DOHH2 (cell line): ENCODE data around the gene QPCTL.

Experiments used
- H3F3A ChIP-seq: fragments of 200-600 bp; sonication (generic), shearing (Covaris generic); 2 replicates; pipeline ENCODE4 v1.6.0; 2016; ENCODE audit warnings: antibody characterized with exemption, mild to moderate bottlenecking; ENCODE audit not compliant: control insufficient read depth, insufficient read depth
- H3K27ac ChIP-seq: fragments of 200-600 bp; sonication (generic); 2 replicates; pipeline ENCODE4 v1.5.1; 2014; ENCODE audit warnings: low read depth, mild to moderate bottlenecking, low read length, moderate library complexity
- H3K27me3 ChIP-seq: fragments of 200-600 bp; sonication (generic); 2 replicates; pipeline ENCODE4 v1.6.1; 2014; ENCODE audit warnings: mild to moderate bottlenecking, low read length, mixed read lengths; ENCODE audit not compliant: control insufficient read depth
- H3K36me3 ChIP-seq: fragments of 200-600 bp; sonication (generic); 2 replicates; pipeline ENCODE4 v1.6.1; 2014; ENCODE audit warnings: mild to moderate bottlenecking, low read length, moderate library complexity, mixed read lengths; ENCODE audit not compliant: control insufficient read depth
- H3K4me1 ChIP-seq: fragments of 200-600 bp; sonication (generic); 2 replicates; pipeline ENCODE4 v1.6.1; 2014; ENCODE audit warnings: mild to moderate bottlenecking, low read length, mixed read lengths; ENCODE audit not compliant: control insufficient read depth
- H3K4me2 ChIP-seq: fragments of 200-600 bp; sonication (generic); 2 replicates; pipeline ENCODE4 v1.6.0; 2014; ENCODE audit warnings: mild to moderate bottlenecking, low read length, moderate library complexity
- H3K4me3 ChIP-seq: fragments of 200-600 bp; sonication (generic); 2 replicates; pipeline ENCODE4 v1.5.1; 2014; ENCODE audit warnings: mild to moderate bottlenecking, low read length, mixed read lengths
- H3K79me2 ChIP-seq: fragments of 200-600 bp; sonication (generic); 2 replicates; pipeline ENCODE4 v1.6.1; 2014; ENCODE audit warnings: mild to moderate bottlenecking, low read length, mixed read lengths; ENCODE audit not compliant: control insufficient read depth
- H3K9me2 ChIP-seq: fragments of 200-600 bp; sonication (generic); replicated peaks from 2 replicates; pipeline ENCODE4 v1.6.1; 2014; ENCODE audit warnings: mild to moderate bottlenecking, low read length, mixed read lengths; ENCODE audit not compliant: control insufficient read depth
- H3K9me3 ChIP-seq: fragments of 200-600 bp; sonication (generic); 2 replicates; pipeline ENCODE4 v1.6.1; 2014; ENCODE audit warnings: antibody characterized with exemption, low read length, mixed read lengths; ENCODE audit not compliant: control insufficient read depth, insufficient read depth
- H4K20me1 ChIP-seq: fragments of 200-600 bp; sonication (generic); 2 replicates; pipeline ENCODE4 v1.6.0; 2014; ENCODE audit warnings: low read depth, mild to moderate bottlenecking, antibody characterized with exemption, low read length, moderate library complexity; ENCODE audit not compliant: control insufficient read depth, insufficient read depth
- EZH2phosphoT487 ChIP-seq: fragments of 200-600 bp; sonication (generic); IDR thresholded peaks from 2 replicates; pipeline ENCODE4 v1.6.1; 2017; ENCODE audit warnings: borderline replicate concordance, mild to moderate bottlenecking, antibody characterized with exemption, low read length, moderate library complexity, mixed read lengths
- TF ChIP-seq, protein P1 (sequence below): fragments of 200-600 bp; sonication (generic); IDR thresholded peaks from one replicate; pipeline ENCODE4 v1.5.1; 2014; ENCODE audit warnings: antibody characterized with exemption, mild to moderate bottlenecking, low read depth, low read length; ENCODE audit not compliant: poor library complexity, severe bottlenecking

Gene QPCTL

DNA sequence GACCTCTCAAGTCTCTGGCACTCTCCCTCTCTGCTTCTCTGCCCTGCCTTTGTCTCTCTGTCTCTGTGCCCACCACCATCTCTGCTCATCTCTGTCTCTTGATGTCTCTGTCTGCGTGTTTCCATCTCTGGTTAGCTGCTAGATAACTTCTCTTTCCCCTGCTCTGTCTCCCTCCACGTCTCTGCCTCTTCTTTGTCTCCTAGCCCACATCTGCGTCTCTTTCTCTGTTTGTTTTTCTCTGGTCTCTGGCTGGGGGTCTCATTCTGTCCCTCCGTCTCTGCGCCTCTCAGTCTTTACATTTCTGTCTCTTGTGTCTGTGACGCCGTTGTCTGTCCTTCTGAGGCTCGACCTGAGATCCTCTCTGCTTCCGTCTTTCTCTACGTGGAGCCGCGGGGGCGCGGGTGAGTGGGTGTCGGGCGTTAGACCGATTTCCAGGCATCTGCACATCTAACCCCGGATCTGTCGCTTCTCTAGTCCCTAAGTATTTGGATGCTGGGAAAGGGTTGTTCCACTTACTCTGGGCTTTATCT lies 24.1 kb upstream of the QPCTL start:
- Histone ChIP-seq H3K9me2 (no peaks in the 10 kb centered on the region), H3K9me3 (no peaks in the 10 kb centered on the region), H3K79me2 (no peaks in the 10 kb centered on the region), H3K4me3 (peak overlapping the region; percentile 90), H3F3A (peaks cover 16% of the 10 kb centered on the region), H3K27ac (peak overlapping the region; percentile 19; the same call in 1 of the 2 replicates), H3K27me3 (peaks cover 5% of the 10 kb centered on the region; the same call in 1 of the 2 replicates), H3K4me1 (peaks cover 46% of the 10 kb centered on the region), H3K36me3 (no peaks in the 10 kb centered on the region), H4K20me1 (no peaks in the 10 kb centered on the region), H3K4me2 (peak overlapping the region; percentile 99)
- TF ChIP-seq, protein P1, sequence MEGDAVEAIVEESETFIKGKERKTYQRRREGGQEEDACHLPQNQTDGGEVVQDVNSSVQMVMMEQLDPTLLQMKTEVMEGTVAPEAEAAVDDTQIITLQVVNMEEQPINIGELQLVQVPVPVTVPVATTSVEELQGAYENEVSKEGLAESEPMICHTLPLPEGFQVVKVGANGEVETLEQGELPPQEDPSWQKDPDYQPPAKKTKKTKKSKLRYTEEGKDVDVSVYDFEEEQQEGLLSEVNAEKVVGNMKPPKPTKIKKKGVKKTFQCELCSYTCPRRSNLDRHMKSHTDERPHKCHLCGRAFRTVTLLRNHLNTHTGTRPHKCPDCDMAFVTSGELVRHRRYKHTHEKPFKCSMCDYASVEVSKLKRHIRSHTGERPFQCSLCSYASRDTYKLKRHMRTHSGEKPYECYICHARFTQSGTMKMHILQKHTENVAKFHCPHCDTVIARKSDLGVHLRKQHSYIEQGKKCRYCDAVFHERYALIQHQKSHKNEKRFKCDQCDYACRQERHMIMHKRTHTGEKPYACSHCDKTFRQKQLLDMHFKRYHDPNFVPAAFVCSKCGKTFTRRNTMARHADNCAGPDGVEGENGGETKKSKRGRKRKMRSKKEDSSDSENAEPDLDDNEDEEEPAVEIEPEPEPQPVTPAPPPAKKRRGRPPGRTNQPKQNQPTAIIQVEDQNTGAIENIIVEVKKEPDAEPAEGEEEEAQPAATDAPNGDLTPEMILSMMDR: no peak
- TF ChIP-seq EZH2phosphoT487: no peak

DNA sequence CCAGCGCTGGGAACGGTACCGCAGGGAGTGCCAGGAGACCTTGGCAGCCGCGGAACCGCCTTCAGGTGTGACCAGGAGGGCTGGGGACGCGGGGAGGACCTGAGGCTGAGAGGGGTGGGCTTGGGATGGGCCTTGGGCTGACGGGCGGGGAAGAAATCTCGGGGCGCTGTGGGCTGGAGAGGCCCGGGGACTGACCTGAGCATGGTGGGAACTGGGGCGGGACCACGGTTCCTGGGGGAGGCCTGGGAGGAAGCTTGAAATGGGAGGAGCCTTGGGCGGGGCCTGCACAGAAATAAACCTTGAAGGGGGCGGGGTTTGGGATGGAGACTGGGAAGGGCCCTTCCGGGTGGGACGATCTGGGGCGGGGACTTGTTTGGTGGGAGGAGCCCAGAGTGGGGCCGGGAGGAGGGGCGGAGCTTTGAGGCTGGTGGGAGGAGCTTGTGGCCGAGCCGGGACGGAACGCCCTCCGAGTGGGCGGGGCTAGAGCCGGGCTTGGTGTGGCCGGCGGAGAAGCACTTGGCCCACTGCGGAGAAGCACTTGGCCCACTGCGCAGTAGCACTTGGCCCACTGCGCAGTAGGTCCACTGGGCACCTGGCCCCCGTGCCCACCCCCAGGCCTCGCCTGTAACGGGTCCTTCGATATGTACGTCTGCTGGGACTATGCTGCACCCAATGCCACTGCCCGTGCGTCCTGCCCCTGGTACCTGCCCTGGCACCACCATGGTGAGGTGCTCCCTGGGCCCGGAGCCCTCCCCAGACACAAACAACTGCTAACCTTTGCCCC lies 21.6 kb upstream of the QPCTL start:
- Histone ChIP-seq H3F3A (peaks cover 16% of the 10 kb centered on the region), H3K27me3 (peaks cover 5% of the 10 kb centered on the region; the same call in 1 of the 2 replicates), H3K4me3 (peak overlapping the region; percentile 41), H3K9me3 (no peaks in the 10 kb centered on the region), H3K36me3 (no peaks in the 10 kb centered on the region), H4K20me1 (no peaks in the 10 kb centered on the region), H3K9me2 (no peaks in the 10 kb centered on the region), H3K4me2 (peak overlapping the region; percentile 56), H3K27ac (no peak overlapping the region), H3K79me2 (no peaks in the 10 kb centered on the region), H3K4me1 (peaks cover 38% of the 10 kb centered on the region)
- TF ChIP-seq, protein P1: no peak
- TF ChIP-seq EZH2phosphoT487: no peak

DNA sequence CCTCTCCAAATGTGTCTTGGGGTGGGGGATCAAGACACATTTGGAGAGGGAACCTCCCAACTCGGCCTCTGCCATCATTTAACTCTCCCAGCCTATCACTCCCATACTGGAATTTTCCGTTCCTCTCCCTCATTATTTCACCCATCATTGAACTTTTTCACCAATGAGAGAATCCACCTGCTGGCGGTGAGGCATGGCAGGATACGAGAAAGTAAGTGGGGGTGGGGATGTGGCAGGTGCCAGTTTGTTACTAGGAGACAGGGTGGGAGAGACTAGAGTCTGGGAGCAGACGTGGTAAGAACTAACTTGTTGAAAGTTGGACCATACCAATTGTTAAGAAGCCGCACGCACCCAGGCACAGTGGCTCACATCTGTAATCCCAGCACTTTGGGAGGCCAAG lies 17.5 kb upstream of the QPCTL start:
- Histone ChIP-seq H3K36me3 (no peaks in the 10 kb centered on the region), H3K4me1 (peaks cover 25% of the 10 kb centered on the region), H3K27ac (no peak overlapping the region), H4K20me1 (no peaks in the 10 kb centered on the region), H3K79me2 (no peaks in the 10 kb centered on the region), H3K4me3 (no peak overlapping the region), H3K27me3 (no peaks in the 10 kb centered on the region), H3K4me2 (no peak overlapping the region), H3F3A (0 out of 2 replicates have a peak, but pooled peaks cover 3% of the 10 kb centered on the region), H3K9me2 (no peaks in the 10 kb centered on the region), H3K9me3 (no peaks in the 10 kb centered on the region)
- TF ChIP-seq EZH2phosphoT487: no peak
- TF ChIP-seq, protein P1: no peak
